Stromal cell of bone marrow (primary cell): ENCODE results near the gene MRC2.
A peak's percentile ranks its signal among the peaks of the same experiment; 100 is the strongest.

ENCODE experiments used
- DNase-seq: peaks from one replicate; pipeline ENCODE4 v3.0.0-alpha.2; 2012; ENCODE audit warnings: low read depth

The MRC2 gene

DNA sequence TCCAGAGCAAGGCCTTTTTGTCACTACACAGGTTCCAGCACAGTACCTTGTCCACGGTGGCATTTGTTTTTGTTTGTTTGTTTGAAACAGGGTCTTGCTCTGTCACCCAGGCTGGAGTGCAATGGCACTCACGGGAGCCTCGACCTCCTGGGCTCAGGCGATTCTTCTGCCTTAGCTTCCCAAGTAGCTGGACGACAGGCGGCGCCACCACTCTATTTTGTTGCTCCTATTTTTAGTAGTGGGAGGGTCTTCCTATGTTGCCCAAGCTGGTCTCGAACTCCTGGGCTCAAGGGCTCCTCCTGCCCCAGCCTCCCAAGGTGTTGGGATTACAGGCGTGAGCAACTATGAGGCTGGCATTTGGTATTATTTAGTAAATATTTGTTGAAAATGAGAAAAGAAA is 10.3 kb downstream of the MRC2 start:
- no peak for DNase-seq

DNA sequence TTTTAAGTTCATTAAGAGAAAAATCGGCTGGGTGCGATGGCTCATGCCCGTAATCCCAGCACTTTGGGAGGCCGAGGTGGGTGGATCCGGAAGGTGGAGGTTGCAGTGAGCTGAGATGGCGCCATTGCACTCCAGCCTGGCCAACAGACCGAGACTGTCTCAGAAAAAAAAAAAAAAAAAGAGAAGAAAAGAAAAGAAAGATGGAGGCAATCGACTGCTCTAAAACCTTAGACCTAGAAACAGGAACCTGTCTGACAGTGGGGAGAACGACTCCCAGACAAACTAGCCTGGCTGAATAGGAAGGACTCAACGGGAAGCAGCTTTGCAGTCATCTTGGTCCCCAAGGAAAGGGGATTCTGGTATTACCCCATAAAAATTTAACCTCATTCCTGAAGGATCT is 13.7 kb downstream of the MRC2 start:
- no peak for DNase-seq

DNA sequence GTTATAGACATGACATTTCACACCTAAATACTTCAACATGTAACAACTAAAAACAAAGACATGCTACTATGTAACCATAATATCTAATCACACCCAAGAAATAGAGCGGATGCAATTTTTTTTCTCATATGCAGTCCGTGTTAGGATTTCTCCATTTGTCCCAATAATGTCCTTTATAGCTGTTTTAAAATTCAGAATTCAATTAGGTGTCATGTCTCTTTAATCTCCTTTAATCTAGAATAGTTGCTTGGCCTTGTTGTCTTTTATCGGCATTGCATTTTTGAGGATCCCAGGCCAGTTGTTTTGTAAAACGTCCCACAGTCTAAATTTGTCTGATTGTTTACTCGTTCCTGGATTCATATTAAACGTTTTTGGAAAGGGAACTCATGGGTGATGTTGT is 14.5 kb downstream of the MRC2 start:
- DNase-seq, result no peak

DNA sequence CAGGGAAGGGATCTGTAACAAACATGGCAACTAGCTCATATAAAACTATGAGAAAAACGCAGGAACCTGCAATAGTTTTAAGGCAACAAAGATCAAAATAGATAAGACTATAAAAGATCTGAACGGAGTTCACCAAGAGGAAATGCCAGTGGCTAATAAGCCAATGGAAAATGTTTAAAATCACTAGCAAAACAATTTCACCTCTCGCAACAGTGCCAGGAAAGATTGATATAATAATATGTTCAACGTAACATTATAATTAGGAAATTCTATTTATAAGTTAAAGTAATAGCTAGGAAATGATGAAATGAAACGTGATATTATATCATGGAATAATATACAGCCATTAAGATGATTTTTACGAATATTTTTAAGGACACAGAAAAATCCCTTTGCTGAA is 16.0 kb downstream of the MRC2 start:
- DNase-seq, result no peak

DNA sequence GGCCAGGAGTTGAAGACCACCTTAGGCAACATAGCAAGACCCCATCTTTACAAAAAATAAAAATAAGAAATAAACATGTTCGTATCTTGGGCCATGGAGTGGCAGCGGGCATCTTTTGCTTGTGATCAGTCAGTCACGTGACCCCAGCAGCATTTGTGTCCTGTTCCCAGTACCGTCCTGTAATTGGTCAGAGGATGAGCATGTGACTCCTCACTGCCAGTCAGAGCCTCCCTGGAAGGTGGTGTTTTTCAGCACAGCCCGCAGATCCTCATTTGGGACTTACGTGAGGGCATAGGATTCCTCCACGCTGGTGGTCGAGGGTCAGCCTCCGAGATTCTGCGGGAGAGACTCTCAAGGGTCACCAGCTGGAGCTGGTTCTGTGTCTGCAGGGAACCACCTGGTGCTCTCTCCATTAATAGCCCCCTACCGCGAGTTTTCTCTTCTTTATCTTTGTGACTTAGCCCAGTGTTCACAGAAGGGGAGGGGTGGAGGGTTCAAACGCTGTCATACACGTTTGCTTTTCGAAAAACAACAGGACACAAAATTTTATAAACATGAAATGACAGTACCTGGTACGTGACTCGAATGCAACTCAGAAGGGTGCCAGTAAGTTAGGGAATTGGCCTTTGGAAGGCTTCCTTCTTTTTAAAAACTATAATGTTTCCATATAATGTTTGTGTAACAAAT is 17.2 kb downstream of the MRC2 start:
- DNase-seq, result no peak

DNA sequence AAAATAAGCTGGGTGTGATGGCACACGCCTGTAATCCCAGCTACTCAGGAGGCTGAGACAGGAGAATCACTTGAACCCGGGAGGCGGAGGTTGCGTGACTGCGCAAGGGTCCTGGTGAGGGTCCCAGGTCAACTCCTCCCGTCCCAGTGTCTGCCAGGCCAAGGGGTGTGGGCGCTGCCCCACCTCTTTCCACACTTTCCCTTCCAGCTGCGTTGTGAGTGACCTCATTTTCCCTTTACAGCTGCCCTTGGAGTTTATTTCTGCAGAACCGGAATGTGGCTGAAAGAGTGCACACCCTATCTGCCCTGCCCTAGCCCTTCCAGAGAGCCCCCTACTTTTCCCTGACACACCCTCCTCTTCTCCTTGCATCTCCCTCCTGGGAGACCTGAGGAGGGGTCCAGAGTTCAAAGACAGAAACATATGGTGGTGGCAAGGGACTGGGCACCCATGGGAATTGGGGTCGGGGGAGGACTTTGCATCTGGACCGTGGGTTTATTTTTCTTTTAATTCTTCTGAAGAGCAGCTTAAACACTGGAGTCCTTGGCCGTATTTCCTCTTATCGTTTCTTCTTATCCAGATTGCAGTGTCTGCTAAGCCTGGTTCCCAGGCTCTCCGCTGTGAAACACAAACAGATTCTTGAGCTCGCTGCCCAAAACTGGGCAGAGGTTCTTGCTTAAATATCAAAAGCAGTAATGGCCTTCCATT is 20.9 kb downstream of the MRC2 start:
- DNase-seq, result no peak

DNA sequence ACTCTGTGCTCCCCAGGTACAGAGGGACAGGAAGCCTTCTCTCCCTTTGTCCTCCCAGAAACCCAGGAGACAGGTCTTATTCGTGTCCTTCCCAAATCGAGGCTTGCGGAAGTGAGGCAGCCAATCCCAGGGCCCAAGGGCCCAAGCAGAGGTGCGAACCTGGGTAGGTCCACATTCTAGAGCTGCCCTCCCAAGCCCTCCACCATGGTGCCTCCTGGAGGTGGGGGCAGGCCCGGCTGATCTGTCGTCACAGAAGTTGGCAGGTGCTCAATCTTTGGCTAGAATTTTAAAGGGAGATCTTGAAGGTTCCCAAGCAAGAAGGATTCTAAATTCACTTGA is 21.5 kb downstream of the MRC2 start:
- DNase-seq, result no peak

DNA sequence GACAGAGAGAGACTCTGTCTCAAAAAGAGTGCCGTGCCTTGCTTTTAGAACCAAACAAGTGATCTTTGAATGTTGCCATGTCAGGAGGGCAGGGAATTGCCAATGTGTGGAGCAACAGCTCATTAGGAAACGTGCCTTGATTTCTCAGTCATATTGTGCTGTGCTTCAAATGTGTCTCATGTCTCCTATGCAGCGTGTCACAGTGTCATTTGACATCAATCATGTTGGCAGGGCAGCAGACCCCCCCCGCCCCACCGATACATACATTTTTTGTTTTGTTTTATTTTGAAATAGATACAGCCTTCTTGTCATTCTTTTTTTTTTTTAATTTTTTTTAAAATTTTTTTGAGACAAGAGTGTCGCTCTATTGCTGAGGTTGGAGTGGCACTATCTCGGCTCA is 22.1 kb downstream of the MRC2 start:
- DNase-seq, result no peak

DNA sequence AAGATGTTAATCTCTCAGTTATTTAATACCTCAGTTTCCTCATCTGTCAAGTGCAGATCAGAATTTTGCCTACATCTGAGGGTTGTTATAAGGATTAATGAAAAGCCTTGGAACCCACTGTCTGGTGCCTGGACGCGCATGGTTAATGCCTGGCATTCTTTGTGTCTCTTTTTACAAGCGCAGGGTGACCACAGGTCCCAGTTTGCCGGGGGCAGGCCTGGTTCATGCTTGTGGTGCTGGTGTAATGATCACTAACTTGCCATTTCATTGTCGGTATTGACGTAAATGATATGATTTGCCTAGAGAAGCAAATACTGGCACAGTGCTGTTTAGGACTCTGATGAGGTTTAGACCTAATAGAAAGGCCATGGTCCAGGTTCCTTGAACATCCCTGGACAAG is 23.1 kb downstream of the MRC2 start:
- no peak for DNase-seq

DNA sequence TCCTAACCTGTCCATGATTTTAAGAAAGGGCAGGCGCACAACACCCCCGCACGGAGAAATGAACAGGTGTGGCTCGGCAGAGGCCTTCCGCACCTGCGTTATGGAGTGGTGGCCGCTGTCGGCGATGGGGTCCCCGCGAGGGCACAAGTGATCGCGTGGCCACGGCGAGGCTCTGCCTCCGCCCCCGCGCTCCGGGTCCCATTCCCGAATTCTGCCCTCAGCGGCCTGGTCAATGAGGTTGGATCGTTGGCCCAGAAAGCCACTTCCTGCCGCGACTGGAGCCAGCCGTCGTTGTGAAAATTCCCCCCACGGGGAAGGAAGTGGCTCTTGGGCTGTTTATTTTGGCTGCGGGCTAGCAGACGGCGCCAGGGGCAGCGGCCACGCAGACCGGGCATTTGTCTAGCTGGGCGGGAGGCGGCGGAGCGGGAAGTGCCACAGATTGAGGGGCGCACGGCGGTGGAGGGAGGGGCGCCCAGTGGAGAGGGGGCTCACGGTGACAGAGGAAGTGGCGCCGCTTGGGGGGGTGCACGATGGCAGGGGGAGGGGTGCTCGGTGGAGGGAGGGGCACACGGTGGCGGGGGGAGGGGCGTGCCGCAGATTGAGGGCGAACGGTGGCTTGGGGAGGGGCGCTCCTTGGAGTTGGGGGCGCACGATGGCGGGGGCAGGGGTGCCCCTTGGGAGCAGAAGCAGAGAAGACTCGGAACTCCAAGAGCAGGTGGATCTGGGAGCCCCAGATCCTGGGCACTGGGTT is 25.0 kb downstream of the MRC2 start:
- DNase-seq, result no peak

DNA sequence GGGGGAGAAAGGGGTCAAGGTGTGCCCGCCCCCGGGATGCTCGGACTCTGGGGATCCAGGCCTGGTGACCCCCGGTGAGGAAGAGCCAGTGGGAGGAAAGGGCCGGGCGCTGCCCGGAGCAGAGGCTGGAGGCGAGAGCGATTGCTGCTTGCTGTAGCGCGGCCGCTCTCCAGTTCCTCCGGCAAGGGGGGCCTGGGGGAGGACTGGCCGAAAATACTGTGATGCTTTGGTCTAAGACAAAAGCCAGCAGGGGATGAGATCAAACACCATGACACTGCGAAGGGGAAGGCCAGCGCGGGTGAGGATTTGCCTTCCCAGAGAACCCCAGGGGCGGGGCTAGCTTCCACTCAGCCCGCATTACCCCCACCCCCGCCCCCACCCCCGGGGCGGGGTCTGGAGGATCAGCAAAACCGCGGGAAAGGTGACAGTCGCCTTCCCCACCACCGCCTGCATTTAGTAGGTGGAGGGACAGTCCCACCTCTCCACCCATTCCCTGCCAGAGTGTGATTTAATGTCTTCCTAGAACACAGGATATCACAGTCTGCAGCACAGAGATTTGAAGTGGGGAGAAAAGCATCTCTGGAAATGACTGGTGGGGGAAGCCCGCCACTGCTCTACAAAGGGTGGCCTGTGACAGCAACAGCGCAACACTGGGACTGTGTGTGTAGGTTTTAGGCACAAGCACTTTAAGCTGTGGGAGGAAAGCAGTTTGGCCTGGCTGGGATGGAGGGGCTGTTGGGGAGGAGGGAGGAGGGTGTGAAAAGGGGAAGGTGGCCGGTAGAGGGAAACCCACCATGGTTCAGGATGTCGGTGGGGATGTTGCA is 25.7 kb downstream of the MRC2 start:
- no peak for DNase-seq

DNA sequence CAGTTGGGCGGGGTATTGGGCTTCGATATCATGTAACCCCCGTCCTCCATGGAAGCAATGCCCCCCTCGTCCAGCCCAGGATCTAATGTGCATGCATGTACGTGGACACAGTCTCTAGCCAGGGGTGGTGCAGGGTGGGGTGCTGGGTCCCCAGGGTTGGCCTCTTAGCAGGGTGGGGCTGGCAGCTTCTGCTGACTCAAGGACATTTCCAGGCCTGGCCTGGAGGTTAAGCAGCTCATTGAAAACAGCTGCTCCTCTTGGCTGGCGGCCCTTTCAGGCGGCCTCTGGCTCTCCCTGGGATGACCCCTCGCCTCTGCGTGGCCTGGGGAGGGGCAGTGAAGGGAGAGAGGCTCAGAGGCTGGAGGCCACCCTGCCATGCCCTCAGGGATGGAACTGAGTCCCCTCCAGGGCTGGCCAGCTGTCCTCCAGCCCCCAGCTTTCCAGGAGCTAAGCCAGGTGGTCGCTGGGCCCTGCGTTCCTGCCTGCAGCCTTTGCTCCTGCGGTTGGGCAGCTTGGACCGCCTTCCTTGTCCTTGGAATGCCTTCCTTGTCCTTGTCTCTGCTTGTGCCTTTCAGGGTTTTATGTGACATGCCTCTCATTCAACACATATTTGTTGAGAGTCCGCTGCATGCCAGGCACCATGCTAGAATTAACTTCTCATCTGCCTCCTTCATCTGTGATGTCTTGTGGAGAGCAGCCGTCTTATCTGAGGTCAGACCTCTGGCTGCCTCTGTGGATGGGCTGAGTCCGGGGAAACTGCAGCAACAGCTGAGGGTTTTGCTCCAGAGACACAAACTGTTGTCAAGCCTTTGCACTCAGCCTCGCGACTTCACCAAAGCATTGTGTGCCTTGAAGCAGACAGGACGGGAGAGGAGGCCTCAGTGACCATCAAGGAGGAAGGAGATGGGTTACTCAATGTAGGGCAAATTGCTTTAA is 26.6 kb downstream of the MRC2 start:
- peak; percentile 72 for DNase-seq

DNA sequence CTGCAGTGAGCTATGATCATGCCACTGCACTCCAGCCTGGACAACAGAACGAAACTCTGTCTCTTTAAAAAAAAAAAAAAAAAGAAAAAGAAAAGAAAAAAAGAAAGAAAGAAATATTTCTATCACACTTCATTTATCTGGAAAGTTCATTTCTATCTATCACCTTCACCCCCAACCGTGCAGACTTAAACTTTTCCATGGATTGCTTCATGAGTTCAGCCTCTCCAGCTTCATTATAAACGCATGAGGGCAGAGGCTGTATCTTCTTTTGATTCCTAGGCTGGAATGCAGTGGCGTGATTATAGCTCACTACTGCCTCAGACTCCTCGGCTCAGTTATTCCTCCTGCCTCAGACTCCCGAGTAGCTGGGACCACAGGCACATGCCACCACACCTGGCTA is 28.2 kb downstream of the MRC2 start:
- DNase-seq, result no peak

DNA sequence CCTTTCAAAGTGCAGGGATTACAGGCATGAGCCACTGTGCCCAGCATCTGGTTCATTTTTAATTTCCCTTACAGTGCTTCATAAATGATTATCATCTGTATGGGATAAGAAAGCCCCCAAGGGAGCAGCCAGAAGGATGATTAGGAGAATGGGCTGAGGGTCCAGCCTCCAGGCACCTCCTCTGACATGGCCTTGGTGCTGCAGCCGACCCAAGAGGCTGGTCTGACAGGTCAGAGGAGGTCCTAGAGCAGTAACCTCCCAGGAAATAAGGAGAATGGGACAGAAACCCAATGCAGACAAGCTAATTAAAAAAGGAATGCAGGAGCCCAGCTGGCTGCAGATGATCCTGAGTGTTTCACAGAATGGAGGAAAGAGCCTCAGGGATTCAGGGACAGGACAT is 29.0 kb downstream of the MRC2 start:
- no peak for DNase-seq

DNA sequence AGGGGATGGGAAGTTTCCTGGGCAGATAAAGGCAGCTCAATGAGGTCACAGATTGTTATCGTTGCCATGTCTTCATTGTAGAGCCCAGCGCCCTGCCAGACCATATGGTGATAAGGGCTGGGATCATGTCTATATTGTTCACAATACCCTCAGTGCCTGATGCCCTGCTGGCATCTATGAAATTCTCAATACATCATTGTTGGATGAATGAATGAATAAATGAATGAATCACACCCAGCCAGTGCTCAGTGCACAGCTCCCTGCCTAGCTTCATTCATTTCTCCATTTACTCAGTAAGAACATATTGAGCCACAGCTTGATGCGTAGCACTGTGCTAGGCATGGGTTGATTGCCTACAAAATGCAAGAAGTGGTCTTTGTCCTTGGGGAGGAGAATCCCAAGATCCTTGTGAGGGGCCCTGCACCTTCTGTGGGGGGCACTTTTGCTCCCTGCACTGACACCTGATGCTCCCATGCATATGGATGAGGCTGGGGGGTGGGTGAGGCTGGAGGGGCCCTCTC is 29.7 kb downstream of the MRC2 start:
- DNase-seq, result no peak

DNA sequence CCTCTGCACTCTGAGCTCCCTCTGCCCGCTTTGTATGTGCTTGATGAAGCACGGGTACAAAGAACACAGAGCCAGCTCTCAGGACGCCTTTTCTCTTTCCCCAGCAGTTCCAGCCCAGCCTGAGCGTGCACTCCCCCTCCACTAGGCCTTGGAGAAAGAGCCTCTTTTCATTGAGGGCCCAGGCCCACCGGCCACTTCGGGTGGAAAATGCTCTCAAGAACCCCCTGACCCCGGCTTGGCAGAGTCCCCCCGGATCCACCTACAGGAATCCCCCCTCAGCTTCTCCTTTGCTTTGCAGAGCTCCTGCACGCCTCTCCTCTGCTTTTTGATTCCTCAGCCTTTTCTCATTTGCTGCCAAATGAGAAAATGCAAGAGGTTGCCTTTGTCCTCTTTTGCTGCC is 30.2 kb downstream of the MRC2 start:
- DNase-seq, result no peak

DNA sequence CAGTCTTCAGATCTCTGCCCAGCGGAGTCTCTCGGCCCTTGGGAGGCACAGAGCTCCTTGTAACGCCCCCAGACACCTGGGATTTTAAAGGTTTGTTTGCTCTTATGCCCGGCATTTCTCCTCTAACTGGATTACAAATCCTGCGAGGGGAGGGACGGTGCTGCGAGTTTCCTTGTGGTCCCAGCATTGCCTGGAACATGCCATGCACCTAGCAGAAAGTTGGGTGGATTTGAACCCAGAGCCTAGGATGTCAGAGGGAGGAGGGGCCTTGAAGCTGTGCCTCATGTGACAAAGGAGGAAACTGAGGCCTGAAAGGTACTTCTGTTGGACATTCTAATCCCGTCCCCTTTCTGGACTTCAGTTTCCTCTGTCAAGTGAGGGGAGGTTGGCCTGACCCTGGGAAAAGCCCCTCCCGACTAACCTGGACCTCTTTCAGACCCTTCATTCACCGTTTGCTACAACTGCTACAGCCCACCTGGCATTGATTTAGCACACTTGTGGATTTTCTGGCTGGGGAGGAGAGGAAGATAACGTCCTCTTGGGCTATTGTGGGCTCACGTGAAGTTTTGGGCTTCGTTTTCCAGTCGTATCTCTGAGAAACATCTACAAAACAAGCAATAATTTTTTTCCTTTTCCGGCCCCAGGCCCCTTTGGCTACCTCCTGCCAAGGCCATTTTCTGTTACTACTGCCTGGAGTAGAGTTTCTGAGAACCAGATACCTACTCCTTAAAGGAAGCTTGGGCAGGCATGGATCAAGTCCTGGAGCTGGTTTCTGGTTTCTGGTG is 30.9 kb downstream of the MRC2 start:
- DNase-seq, result no peak

DNA sequence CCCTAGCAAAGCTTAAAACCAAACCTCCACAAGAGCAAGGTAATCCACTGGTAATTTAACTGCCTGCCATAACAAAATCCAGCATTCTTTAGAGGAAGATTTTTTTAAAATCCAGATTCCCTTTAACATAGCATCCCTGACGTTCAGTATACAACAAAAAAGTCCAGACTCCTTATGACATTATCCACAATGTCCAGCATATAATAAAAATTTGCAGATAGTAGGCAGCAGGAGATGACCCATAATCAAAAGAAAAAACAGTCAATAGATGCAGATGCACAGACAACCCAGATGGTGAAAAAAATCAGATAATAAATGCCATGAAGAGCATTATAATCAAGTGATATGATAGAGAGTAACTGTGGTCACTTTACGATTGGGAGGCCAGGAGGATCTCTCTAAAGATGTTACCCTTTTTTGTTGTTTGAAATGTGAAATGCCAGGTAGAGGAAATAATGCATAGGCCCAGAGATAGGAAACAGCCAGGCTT is 33.2 kb downstream of the MRC2 start:
- DNase-seq, result no peak

DNA sequence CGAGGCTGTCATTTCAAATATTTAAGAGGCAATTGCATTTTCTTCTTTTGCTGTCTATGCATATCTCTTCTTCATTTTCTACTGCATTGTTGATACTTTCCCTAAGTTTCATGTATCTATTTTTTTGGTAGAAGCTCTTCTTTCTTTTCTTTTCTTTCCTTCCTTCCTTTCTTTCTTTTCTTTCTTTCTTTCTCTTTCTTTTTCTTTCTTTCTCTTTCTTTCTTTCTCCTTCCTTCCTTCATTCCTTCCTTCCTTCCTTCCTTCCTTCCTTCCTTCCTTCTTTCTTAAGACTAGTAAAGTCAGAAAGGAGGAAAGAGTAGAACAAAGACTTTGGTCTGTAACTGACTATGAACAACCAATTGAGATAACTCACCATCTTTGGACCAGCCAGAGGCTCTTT is 33.9 kb downstream of the MRC2 start:
- no peak for DNase-seq

DNA sequence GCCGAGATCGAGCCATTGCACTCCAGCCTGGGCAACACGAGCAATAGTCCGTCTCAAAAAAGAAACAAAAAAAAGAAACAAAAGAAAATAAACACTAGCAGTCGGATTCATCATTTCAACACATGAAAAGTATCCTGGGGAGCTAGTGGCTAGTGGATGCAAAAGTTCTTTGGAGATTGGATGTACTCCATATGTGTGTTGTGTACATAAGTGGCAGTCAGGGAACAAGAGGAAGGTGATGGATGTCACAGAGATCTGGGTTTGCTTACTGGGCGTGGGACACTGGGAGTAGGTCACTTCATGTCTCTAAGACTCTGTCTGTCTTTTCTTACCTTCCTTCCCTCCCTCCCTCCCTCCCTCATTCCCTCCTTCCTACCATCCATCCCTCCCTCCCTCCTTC is 35.4 kb downstream of the MRC2 start:
- DNase-seq, result no peak
